ENCODE measurements around the gene CCNF.

Gene CCNF

DNA sequence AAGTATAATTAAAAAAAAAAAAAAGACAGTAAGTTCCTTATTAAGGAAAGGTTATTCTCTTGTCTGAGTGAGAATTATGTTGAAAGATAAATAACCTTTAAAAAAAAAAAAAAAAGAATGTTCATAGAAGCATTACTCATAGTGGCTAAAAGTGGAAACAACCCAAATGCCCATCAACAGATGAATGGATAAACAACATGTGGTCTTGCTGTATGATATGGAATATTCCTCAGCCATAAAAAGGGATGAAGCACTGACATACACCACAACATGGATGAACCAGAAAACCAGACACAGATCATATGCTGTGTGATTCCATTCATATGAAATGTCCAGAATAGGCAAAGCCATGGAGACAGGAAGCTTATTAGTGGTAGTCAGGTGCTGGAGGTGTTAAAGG is 9.2 kb upstream of the CCNF start:
- DNase-seq (ENCODE audit: low read depth), result no peak
- no peak overlapping the region for H3K4me3 ChIP-seq (ENCODE audit: low read depth, low read length)
- TF ChIP-seq, protein P1, sequence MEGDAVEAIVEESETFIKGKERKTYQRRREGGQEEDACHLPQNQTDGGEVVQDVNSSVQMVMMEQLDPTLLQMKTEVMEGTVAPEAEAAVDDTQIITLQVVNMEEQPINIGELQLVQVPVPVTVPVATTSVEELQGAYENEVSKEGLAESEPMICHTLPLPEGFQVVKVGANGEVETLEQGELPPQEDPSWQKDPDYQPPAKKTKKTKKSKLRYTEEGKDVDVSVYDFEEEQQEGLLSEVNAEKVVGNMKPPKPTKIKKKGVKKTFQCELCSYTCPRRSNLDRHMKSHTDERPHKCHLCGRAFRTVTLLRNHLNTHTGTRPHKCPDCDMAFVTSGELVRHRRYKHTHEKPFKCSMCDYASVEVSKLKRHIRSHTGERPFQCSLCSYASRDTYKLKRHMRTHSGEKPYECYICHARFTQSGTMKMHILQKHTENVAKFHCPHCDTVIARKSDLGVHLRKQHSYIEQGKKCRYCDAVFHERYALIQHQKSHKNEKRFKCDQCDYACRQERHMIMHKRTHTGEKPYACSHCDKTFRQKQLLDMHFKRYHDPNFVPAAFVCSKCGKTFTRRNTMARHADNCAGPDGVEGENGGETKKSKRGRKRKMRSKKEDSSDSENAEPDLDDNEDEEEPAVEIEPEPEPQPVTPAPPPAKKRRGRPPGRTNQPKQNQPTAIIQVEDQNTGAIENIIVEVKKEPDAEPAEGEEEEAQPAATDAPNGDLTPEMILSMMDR (IDR thresholded peaks at IDR 0.05; ENCODE audit: low read depth, low read length, missing control alignments), result no peak
- in situ Hi-C loops (cut with HindIII; ENCODE audit: low sequenced_read_pairs), result loop anchor here (10.0 kb wide), 1 partner anchor 255 kb away; no protein-coding TSS in a partner anchor

DNA sequence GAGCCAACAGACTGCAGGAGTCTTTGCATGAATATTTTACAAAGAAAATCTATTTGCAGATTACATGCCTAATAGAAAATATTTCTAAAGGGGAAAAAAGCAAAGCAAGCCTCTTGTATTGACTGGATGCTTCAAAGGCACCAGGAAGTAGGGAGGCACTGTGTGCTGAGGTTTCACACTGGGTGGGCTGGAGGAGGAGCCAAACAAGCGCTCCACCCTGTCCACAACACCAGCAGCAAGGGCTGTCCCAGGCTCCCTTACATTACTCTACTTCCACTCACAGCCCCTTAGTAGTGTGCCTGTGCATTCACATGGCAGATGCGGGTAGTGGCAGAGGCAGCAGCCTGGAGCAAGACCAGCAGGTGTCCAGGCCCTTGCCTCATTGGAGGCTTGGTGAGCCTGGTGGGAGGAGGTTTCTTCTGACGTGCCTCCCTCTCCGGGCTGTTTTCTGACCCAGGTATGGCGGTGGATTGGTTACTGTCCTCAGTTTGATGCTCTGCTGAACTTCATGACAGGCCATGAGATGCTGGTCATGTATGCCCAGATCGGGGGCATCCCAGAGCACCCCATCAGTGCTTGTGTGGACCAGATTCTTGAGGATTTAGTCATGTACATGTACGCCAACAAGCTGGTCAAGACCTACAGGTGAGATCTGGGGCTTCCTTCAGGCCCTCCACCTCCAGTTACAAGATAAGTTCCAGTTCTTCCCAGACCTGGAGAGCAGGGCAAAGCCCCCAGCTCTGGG is 7.0 kb upstream of the CCNF start:
- in situ Hi-C loops (cut with HindIII; ENCODE audit: low sequenced_read_pairs), result loop anchor here (10.0 kb wide), 1 partner anchor 257 kb away; no protein-coding TSS in a partner anchor
- no peak overlapping the region for H3K4me3 ChIP-seq (ENCODE audit: low read depth, low read length)
- TF ChIP-seq, protein P1 (IDR thresholded peaks at IDR 0.05; ENCODE audit: low read depth, low read length, missing control alignments), result no peak
- no peak for DNase-seq (ENCODE audit: low read depth)

DNA sequence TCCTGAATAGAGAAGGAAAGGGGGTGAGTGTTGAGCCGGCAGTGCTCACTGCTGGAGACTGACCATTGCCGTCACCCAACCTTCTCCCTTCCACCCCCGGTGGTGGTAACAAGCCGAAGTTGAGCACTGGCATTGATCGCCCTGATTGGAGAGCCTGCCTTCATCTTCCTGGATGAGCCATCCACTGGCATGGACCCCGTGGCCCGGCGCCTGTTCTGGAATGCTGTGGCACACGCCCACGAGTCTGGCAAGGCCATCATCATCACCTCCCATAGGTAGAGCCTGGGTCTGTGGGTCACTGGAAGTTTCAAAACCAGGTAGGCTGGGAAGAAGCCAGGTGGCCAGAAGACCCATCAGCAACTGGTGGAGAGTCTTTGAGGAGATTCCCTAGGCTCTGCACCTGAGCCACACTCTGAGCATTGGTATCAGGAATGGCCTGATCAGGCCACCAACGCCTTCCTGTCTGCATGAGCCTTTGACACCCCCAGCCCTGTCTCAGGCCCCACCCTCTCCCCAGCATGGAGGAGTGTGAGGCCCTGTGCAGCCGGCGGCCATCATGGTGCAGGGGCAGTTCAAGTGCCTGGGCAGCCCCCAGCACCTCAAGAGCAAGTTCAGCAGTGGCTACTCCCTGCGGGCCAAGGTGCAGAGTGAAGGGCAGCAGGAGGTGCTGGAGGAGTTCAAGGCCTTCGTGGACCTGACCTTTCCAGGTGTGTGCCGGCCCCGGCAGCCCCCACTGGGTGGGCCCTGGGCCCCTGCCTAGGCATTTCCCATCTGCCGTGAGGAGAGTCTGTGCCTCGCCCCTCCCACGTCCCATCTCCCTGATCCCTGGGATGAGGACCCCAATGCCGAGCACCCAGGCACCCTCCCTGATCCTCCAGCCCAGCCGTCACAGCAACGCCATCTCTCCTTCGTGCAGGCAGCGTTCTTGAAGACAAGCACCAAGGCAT is 4.9 kb upstream of the CCNF start:
- no peak overlapping the region for H3K4me3 ChIP-seq (ENCODE audit: low read depth, low read length)
- in situ Hi-C loops (cut with HindIII; ENCODE audit: low sequenced_read_pairs), result loop anchor here (10.0 kb wide), 1 partner anchor 260 kb away; no protein-coding TSS in a partner anchor
- TF ChIP-seq, protein P1 (IDR thresholded peaks at IDR 0.05; ENCODE audit: low read depth, low read length, missing control alignments), result no peak
- no peak for DNase-seq (ENCODE audit: low read depth)

DNA sequence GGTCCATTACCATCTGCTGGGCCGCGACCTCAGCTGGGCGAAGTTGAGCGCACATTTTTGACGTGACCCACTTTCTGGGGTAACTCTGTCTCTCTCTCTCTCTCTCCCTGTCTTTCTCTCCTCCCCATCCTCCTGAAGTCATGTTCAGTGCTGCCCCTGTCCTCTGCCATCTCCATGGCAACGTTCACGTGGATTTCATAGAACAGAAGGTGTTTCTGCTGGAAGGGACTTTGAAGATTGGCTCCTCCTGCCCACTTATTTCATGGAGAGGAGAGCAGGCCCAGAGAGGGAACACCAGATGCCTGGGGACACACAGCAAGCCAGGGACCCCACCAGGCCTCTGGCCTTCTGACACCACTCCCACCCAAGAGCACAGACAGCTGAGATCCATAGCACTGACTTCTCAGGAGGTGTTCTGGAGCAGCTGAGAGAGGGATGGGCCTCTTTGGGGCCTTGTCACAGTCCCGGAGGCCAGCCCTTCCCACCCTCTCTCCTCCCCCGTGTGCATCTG is 4.2 kb upstream of the CCNF start:
- in situ Hi-C loops (cut with HindIII; ENCODE audit: low sequenced_read_pairs), result loop anchor here (10.0 kb wide), 1 partner anchor 260 kb away; no protein-coding TSS in a partner anchor
- H3K4me3 ChIP-seq (ENCODE audit: low read depth, low read length), result no peak overlapping the region
- TF ChIP-seq, protein P1 (IDR thresholded peaks at IDR 0.05; ENCODE audit: low read depth, low read length, missing control alignments), result no peak
- no peak for DNase-seq (ENCODE audit: low read depth)

DNA sequence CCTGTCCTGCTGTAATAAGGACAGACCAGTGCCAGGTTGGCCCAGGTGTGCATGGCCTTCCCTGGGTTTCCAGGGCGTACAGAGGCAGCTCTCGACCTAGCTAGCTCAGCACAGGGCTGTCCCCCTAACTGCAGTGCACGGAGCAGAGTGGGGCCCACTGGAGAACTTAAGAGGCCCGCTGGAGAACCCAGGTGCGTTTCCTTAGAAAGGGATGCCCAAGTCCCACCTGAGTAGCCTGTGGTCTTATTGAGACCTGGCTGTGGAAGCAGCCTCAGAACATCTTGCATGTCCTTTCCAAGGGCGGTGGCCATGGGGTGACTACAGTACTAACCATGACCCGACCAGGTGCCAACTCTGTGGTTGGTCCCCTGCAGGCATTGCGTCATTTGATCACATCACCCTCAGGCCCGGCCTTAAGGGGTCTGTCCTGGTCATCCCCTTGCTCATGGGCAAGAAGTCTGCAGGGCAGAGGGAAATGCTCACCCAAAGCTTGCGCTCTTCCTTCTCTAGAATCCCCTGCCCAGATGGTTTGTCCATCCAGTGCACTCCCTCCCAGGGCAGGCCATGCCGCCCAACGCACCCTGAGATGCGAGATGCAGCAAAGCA is 3.3 kb upstream of the CCNF start:
- TF ChIP-seq, protein P1 (IDR thresholded peaks at IDR 0.05; ENCODE audit: low read depth, low read length, missing control alignments), result no peak

DNA sequence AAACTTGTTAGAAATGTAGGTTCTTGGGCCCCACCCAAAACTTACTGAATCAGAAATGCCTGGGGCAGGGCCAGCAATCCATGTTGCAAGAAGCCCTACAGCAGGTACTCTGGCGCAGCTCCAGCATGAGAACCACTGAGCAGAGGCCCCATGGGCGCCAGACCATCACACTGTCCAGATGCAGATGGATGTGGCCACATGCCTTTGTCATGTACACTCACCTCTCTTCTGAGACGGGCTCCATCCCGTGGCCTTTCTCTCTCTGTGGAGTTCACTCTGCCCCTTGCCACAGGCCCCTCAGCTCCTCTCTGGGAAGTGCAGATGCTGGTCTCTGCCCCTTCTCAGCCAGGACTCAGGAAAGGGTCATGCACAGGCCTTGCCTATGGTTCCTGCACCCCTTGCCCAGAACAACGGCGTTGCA is 2.3 kb upstream of the CCNF start:
- in situ Hi-C loops (cut with HindIII; ENCODE audit: low sequenced_read_pairs), result loop anchor here (10.0 kb wide), 1 partner anchor 262 kb away; no protein-coding TSS in a partner anchor

More for the DNA sequence above, 3.3 kb upstream of the CCNF start:
- in situ Hi-C loops (cut with HindIII; ENCODE audit: low sequenced_read_pairs), result loop anchor here (10.0 kb wide), 1 partner anchor 261 kb away; no protein-coding TSS in a partner anchor
- no peak for DNase-seq (ENCODE audit: low read depth)
- H3K4me3 ChIP-seq (ENCODE audit: low read depth, low read length), result no peak overlapping the region

More for the DNA sequence above, 2.3 kb upstream of the CCNF start:
- TF ChIP-seq, protein P1 (IDR thresholded peaks at IDR 0.05; ENCODE audit: low read depth, low read length, missing control alignments), result no peak
- no peak overlapping the region for H3K4me3 ChIP-seq (ENCODE audit: low read depth, low read length)
- DNase-seq (ENCODE audit: low read depth), result no peak
